HepG2 (cell line): ENCODE measurements around the gene MYO1C. TPM values are rescaled to one million over a fixed set of nuclear protein-coding genes. Genes with fewer than 3 reads are reported as not detected.

Experiments used
- HHEX ChIP-seq: IDR thresholded peaks from 2 replicates; pipeline ENCODE4 v1.6.1; 2016; ENCODE audit warnings: control low read depth
- NR2C2 ChIP-seq: sonication (generic); formaldehyde crosslinking; IDR thresholded peaks from 2 replicates; pipeline ENCODE4 v1.4.0; 2020; ENCODE audit warnings: missing genetic modification reagents, mild to moderate bottlenecking, moderate library complexity, borderline replicate concordance
- RBM39 ChIP-seq: fragments of 200-400 bp; formaldehyde crosslinking; IDR thresholded peaks from one replicate; pipeline ENCODE4 v1.6.1; 2018; ENCODE audit warnings: antibody characterized with exemption, mild to moderate bottlenecking, low read depth, low read length; ENCODE audit not compliant: poor library complexity, severe bottlenecking
- RXRB ChIP-seq: IDR thresholded peaks from 2 replicates; pipeline ENCODE4 v1.6.1; 2016; ENCODE audit warnings: borderline replicate concordance, missing genetic modification reagents, missing compliant biosample characterization
- SMYD3 ChIP-seq: sonication (generic); formaldehyde crosslinking; IDR thresholded peaks from 2 replicates; pipeline ENCODE4 v1.8.1; 2023; ENCODE audit warnings: mild to moderate bottlenecking, missing genetic modification reagents
- TAF1 ChIP-seq: sonication (generic); formaldehyde crosslinking; IDR thresholded peaks from 2 replicates; pipeline ENCODE4 v1.4.0; 2020; ENCODE audit warnings: missing genetic modification reagents
- ZNF263 ChIP-seq: sonication (generic); formaldehyde crosslinking; IDR thresholded peaks from 2 replicates; pipeline ENCODE4 v1.4.0; 2020; ENCODE audit warnings: missing genetic modification reagents
- ZSCAN21 ChIP-seq: sonication (generic); formaldehyde crosslinking; IDR thresholded peaks from 2 replicates; pipeline ENCODE4 v1.8.0; 2022; ENCODE audit warnings: mild to moderate bottlenecking, missing genetic modification reagents, moderate library complexity, borderline replicate concordance
- polyA plus RNA-seq, 8 experiments: library from polyadenylated mRNA; depleted of rRNA in 3 of 8; stranded (reverse) in 7 of 8; unstranded in 1 of 8; fragments of >200 nt; fragmentation: Illumina TruSeq in 4 of 8; extraction: Trizol in 4 of 8; gene quantifications; 2 replicates each; pipeline versions ENCODE4 v1.2.1 to v1.2.3, GENCODE V29; 2011 to 2016; ENCODE audit warnings: low read depth in 4 of 8, missing spikeins in 1 of 8, mixed read lengths in 1 of 8; ENCODE audit not compliant: insufficient read depth in 1 of 8
- total RNA-seq, 5 experiments: library from RNA; depleted of rRNA; stranded (reverse); fragments of >200 nt; fragmentation: Illumina TruSeq; extraction: Trizol; gene quantifications; 2 replicates each; pipeline ENCODE4 v1.2.3, GENCODE V29; 2016; ENCODE audit warnings: low read depth in 1 of 5
- TF ChIP-seq, protein P1 (sequence below): sonication (generic); formaldehyde crosslinking; IDR thresholded peaks from 2 replicates; pipeline ENCODE4 v1.4.0; 2020; ENCODE audit warnings: missing genetic modification reagents
- TF ChIP-seq, protein P2 (sequence below): sonication (generic); formaldehyde crosslinking; IDR thresholded peaks from 2 replicates; pipeline ENCODE4 v1.4.0; 2020; ENCODE audit warnings: mild to moderate bottlenecking, missing genetic modification reagents
- TF ChIP-seq, protein P3 (sequence below): IDR thresholded peaks from 2 replicates; pipeline ENCODE4 v1.6.1; 2012; ENCODE audit warnings: inconsistent platforms
- TF ChIP-seq, protein P4 (sequence below): sonication (generic); formaldehyde crosslinking; IDR thresholded peaks from 2 replicates; pipeline ENCODE4 v1.4.0; 2020; ENCODE audit warnings: missing genetic modification reagents
- TF ChIP-seq, protein P5 (sequence below): sonication (generic); formaldehyde crosslinking; IDR thresholded peaks from 2 replicates; pipeline ENCODE4 v1.4.0; 2020; ENCODE audit warnings: missing genetic modification reagents, borderline replicate concordance

MYO1C gene
- total and polyA plus RNA-seq, 2 of the 13 experiments (the other 11 are each of a cell fraction or from before 2014, with no cell fraction given), result 22.7 to 40.8 TPM

DNA sequence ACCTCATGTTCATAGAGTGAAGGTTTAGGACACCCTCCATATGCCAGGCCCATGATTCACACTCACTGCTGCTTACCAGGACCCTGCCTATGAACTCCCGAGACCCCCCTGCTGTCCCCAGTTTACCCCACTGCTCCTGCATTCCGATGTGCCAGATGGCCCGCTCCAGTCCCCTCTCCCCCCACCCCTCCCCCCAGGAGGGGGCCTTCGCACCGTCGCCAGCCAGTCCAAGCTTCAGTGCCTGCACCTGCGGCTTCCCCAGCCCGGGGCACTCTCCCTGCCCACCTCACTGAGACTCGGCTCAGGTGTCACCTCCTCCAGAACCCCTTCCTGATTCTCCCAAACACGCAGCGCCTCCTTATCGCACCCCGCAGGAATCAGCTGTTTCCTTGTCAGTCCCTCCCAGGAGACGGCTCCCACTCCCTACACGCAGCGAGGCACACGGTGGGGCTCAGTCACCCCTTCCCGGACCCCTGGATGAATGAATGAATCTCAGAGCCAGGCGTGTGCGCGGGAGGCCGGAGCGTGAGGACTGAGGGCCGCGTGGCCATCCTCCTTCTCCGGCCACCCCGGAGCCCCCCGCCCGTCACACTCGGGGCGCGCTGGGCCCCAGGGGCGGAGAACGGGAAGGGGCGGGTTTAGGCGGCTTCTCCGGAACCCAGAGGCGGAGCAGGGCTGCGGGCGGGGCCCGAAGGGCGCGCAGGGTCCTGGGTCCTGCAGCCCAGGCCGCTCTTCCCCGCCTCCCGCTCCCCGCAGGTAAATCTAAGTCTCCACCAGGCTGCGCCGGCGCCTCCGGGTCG lies 1.6 kb downstream of the MYO1C start (continued):
- TF ChIP-seq ZNF263 (0 out of 2 replicates have a peak, but pooled peaks have one; percentile 11), RBM39 (peak; percentile 57), NR2C2 (CRISPR knock-in tag) (peak; percentile 22; the same call in 1 of the 2 replicates), HHEX (CRISPR knock-in tag) (no peak), TAF1 (CRISPR knock-in tag) (no peak; the same call in 1 of the 2 replicates), SMYD3 (CRISPR knock-in tag) (no peak), RXRB (CRISPR knock-in tag) (no peak), ZSCAN21 (no peak)
- TF ChIP-seq, protein P1, sequence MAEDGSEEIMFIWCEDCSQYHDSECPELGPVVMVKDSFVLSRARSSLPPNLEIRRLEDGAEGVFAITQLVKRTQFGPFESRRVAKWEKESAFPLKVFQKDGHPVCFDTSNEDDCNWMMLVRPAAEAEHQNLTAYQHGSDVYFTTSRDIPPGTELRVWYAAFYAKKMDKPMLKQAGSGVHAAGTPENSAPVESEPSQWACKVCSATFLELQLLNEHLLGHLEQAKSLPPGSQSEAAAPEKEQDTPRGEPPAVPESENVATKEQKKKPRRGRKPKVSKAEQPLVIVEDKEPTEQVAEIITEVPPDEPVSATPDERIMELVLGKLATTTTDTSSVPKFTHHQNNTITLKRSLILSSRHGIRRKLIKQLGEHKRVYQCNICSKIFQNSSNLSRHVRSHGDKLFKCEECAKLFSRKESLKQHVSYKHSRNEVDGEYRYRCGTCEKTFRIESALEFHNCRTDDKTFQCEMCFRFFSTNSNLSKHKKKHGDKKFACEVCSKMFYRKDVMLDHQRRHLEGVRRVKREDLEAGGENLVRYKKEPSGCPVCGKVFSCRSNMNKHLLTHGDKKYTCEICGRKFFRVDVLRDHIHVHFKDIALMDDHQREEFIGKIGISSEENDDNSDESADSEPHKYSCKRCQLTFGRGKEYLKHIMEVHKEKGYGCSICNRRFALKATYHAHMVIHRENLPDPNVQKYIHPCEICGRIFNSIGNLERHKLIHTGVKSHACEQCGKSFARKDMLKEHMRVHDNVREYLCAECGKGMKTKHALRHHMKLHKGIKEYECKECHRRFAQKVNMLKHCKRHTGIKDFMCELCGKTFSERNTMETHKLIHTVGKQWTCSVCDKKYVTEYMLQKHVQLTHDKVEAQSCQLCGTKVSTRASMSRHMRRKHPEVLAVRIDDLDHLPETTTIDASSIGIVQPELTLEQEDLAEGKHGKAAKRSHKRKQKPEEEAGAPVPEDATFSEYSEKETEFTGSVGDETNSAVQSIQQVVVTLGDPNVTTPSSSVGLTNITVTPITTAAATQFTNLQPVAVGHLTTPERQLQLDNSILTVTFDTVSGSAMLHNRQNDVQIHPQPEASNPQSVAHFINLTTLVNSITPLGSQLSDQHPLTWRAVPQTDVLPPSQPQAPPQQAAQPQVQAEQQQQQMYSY (CRISPR knock-in tag), result no peak
- TF ChIP-seq, protein P2, sequence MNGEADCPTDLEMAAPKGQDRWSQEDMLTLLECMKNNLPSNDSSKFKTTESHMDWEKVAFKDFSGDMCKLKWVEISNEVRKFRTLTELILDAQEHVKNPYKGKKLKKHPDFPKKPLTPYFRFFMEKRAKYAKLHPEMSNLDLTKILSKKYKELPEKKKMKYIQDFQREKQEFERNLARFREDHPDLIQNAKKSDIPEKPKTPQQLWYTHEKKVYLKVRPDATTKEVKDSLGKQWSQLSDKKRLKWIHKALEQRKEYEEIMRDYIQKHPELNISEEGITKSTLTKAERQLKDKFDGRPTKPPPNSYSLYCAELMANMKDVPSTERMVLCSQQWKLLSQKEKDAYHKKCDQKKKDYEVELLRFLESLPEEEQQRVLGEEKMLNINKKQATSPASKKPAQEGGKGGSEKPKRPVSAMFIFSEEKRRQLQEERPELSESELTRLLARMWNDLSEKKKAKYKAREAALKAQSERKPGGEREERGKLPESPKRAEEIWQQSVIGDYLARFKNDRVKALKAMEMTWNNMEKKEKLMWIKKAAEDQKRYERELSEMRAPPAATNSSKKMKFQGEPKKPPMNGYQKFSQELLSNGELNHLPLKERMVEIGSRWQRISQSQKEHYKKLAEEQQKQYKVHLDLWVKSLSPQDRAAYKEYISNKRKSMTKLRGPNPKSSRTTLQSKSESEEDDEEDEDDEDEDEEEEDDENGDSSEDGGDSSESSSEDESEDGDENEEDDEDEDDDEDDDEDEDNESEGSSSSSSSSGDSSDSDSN (CRISPR knock-in tag), result peak; percentile 58; the same call in 1 of the 2 replicates
- TF ChIP-seq, protein P3, sequence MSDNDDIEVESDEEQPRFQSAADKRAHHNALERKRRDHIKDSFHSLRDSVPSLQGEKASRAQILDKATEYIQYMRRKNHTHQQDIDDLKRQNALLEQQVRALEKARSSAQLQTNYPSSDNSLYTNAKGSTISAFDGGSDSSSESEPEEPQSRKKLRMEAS, result peak; percentile 69
- TF ChIP-seq, protein P4, sequence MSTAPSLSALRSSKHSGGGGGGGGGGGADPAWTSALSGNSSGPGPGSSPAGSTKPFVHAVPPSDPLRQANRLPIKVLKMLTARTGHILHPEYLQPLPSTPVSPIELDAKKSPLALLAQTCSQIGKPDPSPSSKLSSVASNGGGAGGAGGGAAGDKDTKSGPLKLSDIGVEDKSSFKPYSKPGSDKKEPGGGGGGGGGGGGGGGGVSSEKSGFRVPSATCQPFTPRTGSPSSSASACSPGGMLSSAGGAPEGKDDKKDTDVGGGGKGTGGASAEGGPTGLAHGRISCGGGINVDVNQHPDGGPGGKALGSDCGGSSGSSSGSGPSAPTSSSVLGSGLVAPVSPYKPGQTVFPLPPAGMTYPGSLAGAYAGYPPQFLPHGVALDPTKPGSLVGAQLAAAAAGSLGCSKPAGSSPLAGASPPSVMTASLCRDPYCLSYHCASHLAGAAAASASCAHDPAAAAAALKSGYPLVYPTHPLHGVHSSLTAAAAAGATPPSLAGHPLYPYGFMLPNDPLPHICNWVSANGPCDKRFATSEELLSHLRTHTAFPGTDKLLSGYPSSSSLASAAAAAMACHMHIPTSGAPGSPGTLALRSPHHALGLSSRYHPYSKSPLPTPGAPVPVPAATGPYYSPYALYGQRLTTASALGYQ, result 0 out of 2 replicates have a peak, but pooled peaks have one; percentile 28
- TF ChIP-seq, protein P5, sequence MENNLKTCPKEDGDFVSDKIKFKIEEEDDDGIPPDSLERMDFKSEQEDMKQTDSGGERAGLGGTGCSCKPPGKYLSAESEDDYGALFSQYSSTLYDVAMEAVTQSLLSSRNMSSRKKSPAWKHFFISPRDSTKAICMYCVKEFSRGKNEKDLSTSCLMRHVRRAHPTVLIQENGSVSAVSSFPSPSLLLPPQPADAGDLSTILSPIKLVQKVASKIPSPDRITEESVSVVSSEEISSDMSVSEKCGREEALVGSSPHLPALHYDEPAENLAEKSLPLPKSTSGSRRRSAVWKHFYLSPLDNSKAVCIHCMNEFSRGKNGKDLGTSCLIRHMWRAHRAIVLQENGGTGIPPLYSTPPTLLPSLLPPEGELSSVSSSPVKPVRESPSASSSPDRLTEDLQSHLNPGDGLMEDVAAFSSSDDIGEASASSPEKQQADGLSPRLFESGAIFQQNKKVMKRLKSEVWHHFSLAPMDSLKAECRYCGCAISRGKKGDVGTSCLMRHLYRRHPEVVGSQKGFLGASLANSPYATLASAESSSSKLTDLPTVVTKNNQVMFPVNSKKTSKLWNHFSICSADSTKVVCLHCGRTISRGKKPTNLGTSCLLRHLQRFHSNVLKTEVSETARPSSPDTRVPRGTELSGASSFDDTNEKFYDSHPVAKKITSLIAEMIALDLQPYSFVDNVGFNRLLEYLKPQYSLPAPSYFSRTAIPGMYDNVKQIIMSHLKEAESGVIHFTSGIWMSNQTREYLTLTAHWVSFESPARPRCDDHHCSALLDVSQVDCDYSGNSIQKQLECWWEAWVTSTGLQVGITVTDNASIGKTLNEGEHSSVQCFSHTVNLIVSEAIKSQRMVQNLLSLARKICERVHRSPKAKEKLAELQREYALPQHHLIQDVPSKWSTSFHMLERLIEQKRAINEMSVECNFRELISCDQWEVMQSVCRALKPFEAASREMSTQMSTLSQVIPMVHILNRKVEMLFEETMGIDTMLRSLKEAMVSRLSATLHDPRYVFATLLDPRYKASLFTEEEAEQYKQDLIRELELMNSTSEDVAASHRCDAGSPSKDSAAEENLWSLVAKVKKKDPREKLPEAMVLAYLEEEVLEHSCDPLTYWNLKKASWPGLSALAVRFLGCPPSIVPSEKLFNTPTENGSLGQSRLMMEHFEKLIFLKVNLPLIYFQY (CRISPR knock-in tag), result no peak
